Heart left ventricle (tissue), 16 donors: ENCODE measurements around the gene CASK. TPM values are rescaled to one million over a fixed set of nuclear protein-coding genes. Genes with fewer than 3 reads are reported as not detected.

Experiments used
- ATAC-seq, 4 donors: fragments of 200-7000 bp; cut with Tn5 transposase; one replicate each; pipeline ENCODE4 v1.9.1; 2020 to 2022; ENCODE audit warnings: moderate library complexity in 4 of 4, mild to moderate bottlenecking in 3 of 4, moderate number of reproducible peaks in 1 of 4
- DNase-seq, 5 donors: peaks; one replicate each; pipeline ENCODE4 v3.0.0-alpha.2; 2020
- H3K27ac ChIP-seq, 12 donors: fragments of 200-600 bp; sonication (generic) in 4 of 12; one replicate each; pipeline versions ENCODE4 v1.5.0 to v1.8.0; 2016 to 2022; ENCODE audit warnings: mild to moderate bottlenecking in 2 of 12
- H3K27me3 ChIP-seq, 9 donors: fragments of 200-600 bp; sonication (generic) in 2 of 9; one replicate each; pipeline versions ENCODE4 v1.5.1 to v1.8.0; 2016 to 2022; ENCODE audit warnings: mild to moderate bottlenecking in 3 of 9
- H3K36me3 ChIP-seq, 9 donors: fragments of 200-600 bp; sonication (generic) in 2 of 9; one replicate each; pipeline versions ENCODE4 v1.5.0 to v1.8.0; 2018 to 2022; ENCODE audit warnings: mild to moderate bottlenecking in 2 of 9
- H3K4me1 ChIP-seq, 12 donors: fragments of 200-600 bp; sonication (generic) in 4 of 12; one replicate each; pipeline versions ENCODE4 v1.5.0 to v1.8.0; 2016 to 2022; ENCODE audit warnings: mild to moderate bottlenecking in 3 of 12
- H3K4me3 ChIP-seq, 12 donors: fragments of 200-600 bp; sonication (generic) in 4 of 12; one replicate each; pipeline versions ENCODE4 v1.5.0 to v1.8.0; 2017 to 2022; ENCODE audit warnings: mild to moderate bottlenecking in 9 of 12, moderate library complexity in 4 of 12
- H3K9me3 ChIP-seq, 12 donors: fragments of 200-600 bp; sonication (generic) in 4 of 12; one replicate each; pipeline versions ENCODE4 v1.5.0 to v1.8.0; 2016 to 2022; ENCODE audit warnings: mild to moderate bottlenecking in 1 of 12
- POLR2A ChIP-seq, 2 donors: fragments of 450-650 bp; IDR thresholded peaks; one replicate each; pipeline ENCODE4 v1.6.1; 2017; ENCODE audit warnings: antibody characterized with exemption in 2 of 2, mild to moderate bottlenecking in 2 of 2, moderate library complexity in 2 of 2
- WGBS, 4 donors: extraction: QIAGEN DNeasy Blood & Tissue Kit in 2 of 4; methylation state at CpG; one replicate each; pipeline versions ENCODE4 v1.1.5 to v1.1.7; 2013 to 2018; 5-methylcytosine and 5-hydroxymethylcytosine counted together
- intact Hi-C, 10 donors: fragments of 100-400 bp; cut with DNase I; formaldehyde crosslinking; loops; one replicate each; pipeline versions ENCODE4 v1.11.1 to v1.14.2; 2022
- polyA plus RNA-seq, 2 donors: library from polyadenylated mRNA; stranded (reverse); fragments of 200-250 nt; gene quantifications; one replicate each; pipeline ENCODE4 v1.2.3, GENCODE V29; 2013
- total RNA-seq, 9 donors: library from RNA; depleted of rRNA in 2 of 9; stranded (reverse); fragments of >200 nt in 2 of 9; fragmentation: NEBNext Ultra II Directional in 3 of 9; extraction: Animal tissue kit (Norgen Biotek cat#: 25700) in 3 of 9; gene quantifications; one replicate each; pipeline versions ENCODE4 v1.1.0 to v1.2.4, GENCODE V29; 2016 to 2023
- TF ChIP-seq, protein P1 (sequence below), 12 donors: fragments of 200-600 bp; sonication (generic) in 4 of 12; IDR thresholded peaks; one replicate each; pipeline versions ENCODE4 v1.5.0 to v1.8.0; 2018 to 2022; ENCODE audit warnings: antibody characterized with exemption in 12 of 12, mild to moderate bottlenecking in 5 of 12
- donor health status: ischemic (EF 13 %, LVEDD 7.1; RV severe dilation, severe dysfunction).
- donor health status: healthy with polysubstance abuse.
- donor health status: DM: no; HTN: yes; CAD: no.
- donor health status: DM: no; HTN: no; CAD: no.
- donor health status: ischemic (EF 25% LVEDD 6.9; RV normal size, moderate dysfunction).
- donor health status: ischemic (EF 25% LVEDD 5.7; RV mildly dilated, moderate dysfunction).
- donor health status: healthy.
- donor health status: DM: yes; HTN: yes; CAD: no.
- donor health status: ischemic (EF 35%, LVEDD 5.7; RV mildly dilated, moderate dysfunction).
- donor health status: nonischemic (EF 11% LVEDD 7.7; RV severe dilation, severe dysfunction).
- donor health status: DM: yes; HTN: yes; CAD: no.
- donor health status: PGD.
- donor health status: ischemic (EF 29% LVEDD 5.4; RV normal size, mild dysfunction).
- donor health status: nonischemic (EF 23%, LVEDD 6.1; RV moderate dilation, normal function).

Gene CASK
- total and polyA plus RNA-seq, 11 donors: 2.9 to 25.6 (median 13.6) TPM

DNA sequence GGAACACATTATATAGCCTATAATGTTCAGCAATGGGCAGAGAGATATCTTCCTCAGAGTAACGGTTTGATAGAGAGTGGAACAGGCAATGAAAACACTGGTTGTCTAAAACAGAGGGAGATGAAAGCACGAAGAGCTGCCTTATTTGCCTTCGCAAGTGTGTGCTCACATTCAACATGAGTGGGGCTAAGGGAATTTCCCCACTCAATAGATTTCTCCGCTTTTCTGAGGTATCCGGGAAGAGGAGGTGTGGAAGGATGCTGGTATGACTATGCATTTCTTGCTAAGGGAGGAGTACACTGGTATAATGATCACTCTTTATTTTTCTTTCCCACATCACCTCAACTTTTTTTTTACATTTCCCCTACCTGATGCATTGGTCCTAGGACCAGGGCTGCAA lies 207.1 kb downstream of the CASK start:
- Histone ChIP-seq H3K4me3 (no peak overlapping the region), H3K27ac (no peak overlapping the region), H3K36me3 (no peaks in the 10 kb centered on the region), H3K9me3 (peaks cover 0 to 33% (median 0%) of the 10 kb centered on the region in 12 donors), H3K4me1 (peaks cover 0 to 6% (median 0%) of the 10 kb centered on the region in 12 donors), H3K27me3 (peaks cover 0 to 4% (median 0%) of the 10 kb centered on the region in 9 donors)
- 90 to 98% (median 94%) methylated on average over 5 of the region's 5 CpGs for WGBS, 4 donors
- no peak for DNase-seq
- TF ChIP-seq, protein P1, sequence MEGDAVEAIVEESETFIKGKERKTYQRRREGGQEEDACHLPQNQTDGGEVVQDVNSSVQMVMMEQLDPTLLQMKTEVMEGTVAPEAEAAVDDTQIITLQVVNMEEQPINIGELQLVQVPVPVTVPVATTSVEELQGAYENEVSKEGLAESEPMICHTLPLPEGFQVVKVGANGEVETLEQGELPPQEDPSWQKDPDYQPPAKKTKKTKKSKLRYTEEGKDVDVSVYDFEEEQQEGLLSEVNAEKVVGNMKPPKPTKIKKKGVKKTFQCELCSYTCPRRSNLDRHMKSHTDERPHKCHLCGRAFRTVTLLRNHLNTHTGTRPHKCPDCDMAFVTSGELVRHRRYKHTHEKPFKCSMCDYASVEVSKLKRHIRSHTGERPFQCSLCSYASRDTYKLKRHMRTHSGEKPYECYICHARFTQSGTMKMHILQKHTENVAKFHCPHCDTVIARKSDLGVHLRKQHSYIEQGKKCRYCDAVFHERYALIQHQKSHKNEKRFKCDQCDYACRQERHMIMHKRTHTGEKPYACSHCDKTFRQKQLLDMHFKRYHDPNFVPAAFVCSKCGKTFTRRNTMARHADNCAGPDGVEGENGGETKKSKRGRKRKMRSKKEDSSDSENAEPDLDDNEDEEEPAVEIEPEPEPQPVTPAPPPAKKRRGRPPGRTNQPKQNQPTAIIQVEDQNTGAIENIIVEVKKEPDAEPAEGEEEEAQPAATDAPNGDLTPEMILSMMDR (IDR thresholded peaks at IDR 0.05): no peak
- no peak for TF ChIP-seq POLR2A (IDR thresholded peaks at IDR 0.05)
- intact Hi-C loops: no loop called here
- ATAC-seq: no peak

DNA sequence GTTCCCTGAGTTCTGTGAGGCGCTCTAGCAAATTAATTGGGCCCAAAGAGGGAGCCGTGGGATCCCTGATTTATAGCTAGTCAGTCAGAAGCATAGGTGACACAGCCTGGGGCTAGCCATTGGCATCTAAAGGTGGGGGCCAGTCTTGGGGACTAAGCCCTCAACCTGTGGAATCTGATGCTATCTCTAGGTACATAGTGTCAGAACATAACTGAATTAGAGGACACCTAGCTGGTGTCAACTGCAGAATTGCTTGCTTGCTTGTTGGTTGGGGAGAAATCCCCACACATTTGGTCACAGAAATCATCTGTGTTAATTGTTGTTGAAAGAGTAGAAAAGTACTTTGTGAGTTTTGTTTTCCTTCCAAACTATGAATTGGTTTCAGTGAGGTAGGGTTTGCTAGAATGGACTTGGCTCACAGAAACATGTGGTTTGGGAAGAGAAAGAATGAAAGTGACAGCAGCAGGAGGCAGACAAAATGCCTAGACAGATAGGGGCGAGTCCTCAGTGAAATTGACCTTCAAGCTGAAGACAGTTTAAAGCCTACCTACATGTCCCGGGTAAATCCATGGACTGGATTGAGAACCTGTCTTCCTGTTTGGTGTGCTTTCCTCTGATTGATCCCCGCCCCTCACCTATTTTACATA lies 212.2 kb downstream of the CASK start:
- TF ChIP-seq, protein P1 (IDR thresholded peaks at IDR 0.05): no peak
- TF ChIP-seq POLR2A (IDR thresholded peaks at IDR 0.05): no peak
- H3K4me1 ChIP-seq: peaks cover 0 to 6% (median 0%) of the 10 kb centered on the region in 12 donors
- H3K27ac ChIP-seq: no peak overlapping the region
- H3K36me3 ChIP-seq: no peaks in the 10 kb centered on the region
- DNase-seq (no peak), ATAC-seq (no peak)
- peaks cover 0 to 7% (median 0%) of the 10 kb centered on the region in 9 donors for H3K27me3 ChIP-seq
- peaks cover 0 to 2% (median 0%) of the 10 kb centered on the region in 12 donors for H3K9me3 ChIP-seq
- intact Hi-C loops: no loop called here
- no peak overlapping the region for H3K4me3 ChIP-seq
- WGBS, 4 donors: 75 to 100% (median 90%) methylated on average over 5 of the region's 5 CpGs

DNA sequence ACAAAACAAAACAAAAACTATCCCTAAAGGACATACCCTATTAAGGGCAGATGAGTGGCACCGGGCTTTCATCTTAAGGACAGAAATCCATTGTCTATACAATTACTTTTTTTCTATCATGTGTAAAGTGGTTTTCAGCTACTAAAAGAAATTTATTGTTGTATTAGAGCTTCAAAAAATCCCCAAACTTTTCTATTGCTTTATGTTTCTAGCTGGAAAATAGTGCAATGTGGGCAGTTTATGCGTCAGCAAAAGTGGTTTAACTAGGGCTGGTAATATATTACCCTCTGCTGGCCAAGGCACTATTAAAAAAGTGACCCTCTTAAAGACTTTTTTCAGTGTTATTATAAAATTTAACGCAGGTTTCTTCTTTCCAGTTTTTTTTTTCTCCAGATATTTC lies 214.9 kb downstream of the CASK start:
- DNase-seq (no peak), ATAC-seq (no peak)
- peaks cover 0 to 21% (median 0%) of the 10 kb centered on the region in 12 donors for H3K4me1 ChIP-seq
- peaks cover 0 to 7% (median 0%) of the 10 kb centered on the region in 9 donors for H3K27me3 ChIP-seq
- WGBS, 4 donors: 45 to 96% (median 56%) methylated on average over 3 of the region's 3 CpGs
- intact Hi-C loops: no loop called here
- H3K9me3 ChIP-seq: no peaks in the 10 kb centered on the region
- no peak overlapping the region for H3K27ac ChIP-seq
- no peak overlapping the region for H3K4me3 ChIP-seq
- TF ChIP-seq, protein P1 (IDR thresholded peaks at IDR 0.05): peak in 1 of 12 donors; percentile 14
- TF ChIP-seq POLR2A (IDR thresholded peaks at IDR 0.05): no peak
- H3K36me3 ChIP-seq: no peaks in the 10 kb centered on the region

DNA sequence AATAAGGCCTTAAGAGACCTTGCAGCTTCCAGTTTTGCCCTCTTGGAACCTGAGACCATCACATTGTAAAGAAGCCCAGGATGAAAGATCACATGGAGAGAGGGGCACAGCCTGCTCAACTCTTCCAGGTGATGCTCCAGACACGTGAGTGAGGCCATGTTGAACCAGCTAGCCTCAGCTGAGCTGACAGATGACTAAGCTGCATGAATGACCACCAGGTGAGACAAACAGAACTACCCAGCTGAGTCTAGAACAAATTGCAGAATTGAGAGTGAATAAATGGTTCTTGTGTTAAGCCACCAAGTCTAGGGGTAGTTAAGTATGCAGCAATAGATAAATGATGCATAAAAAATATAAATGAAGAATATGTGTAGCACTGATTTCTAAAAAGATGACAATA lies 216.1 kb downstream of the CASK start:
- peaks cover 0 to 21% (median 0%) of the 10 kb centered on the region in 12 donors for H3K4me1 ChIP-seq
- ATAC-seq: no peak
- H3K4me3 ChIP-seq: no peak overlapping the region
- no peak overlapping the region for H3K27ac ChIP-seq
- no peaks in the 10 kb centered on the region for H3K36me3 ChIP-seq
- no peak for DNase-seq
- no peak for TF ChIP-seq POLR2A (IDR thresholded peaks at IDR 0.05)
- TF ChIP-seq, protein P1 (IDR thresholded peaks at IDR 0.05): no peak
- H3K9me3 ChIP-seq: no peaks in the 10 kb centered on the region
- intact Hi-C loops: no loop called here
- H3K27me3 ChIP-seq: peaks cover 0 to 7% (median 0%) of the 10 kb centered on the region in 9 donors
- 53 to 95% (median 81%) methylated on average over 1 of the region's 1 CpG for WGBS, 4 donors
